ENCODE results near the gene SPTAN1. TPM values are rescaled to one million over a fixed set of nuclear protein-coding genes. Genes with fewer than 3 reads are reported as not detected.

Gene SPTAN1
- total RNA-seq, 1 donor = 140 TPM

- no peak for DNase-seq (ENCODE audit: low read depth in 2 of 3, low spot score in 2 of 3)
Observed at GRCh38 chr9:128629852-128630545, 77.6 kb downstream of the SPTAN1 start.

- DNase-seq (ENCODE audit: low read depth in 2 of 3, low spot score in 2 of 3) = no peak
Observed at GRCh38 chr9:128631636-128632035, 79.2 kb downstream of the SPTAN1 start.

- DNase-seq (ENCODE audit: low read depth in 2 of 3, low spot score in 2 of 3) = no peak
Observed at GRCh38 chr9:128632066-128632465, 79.7 kb downstream of the SPTAN1 start.

DNA sequence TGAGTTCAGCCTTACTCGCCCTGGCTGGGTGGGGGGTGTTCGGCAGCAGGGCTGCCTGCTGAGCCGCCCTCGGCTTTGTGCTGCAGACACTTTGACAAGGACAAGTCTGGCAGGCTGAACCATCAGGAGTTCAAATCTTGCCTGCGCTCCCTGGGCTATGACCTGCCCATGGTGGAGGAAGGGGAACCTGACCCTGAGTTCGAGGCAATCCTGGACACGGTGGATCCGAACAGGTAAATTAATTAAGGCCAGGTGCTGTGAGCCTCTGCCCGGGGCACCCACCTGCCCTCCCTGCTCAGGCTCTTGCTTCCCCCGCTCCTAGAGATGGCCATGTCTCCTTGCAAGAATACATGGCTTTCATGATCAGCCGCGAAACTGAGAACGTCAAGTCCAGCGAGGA is 80.1 kb downstream of the SPTAN1 start:
- no peak for DNase-seq (ENCODE audit: low read depth in 2 of 3, low spot score in 2 of 3)

GRCh38 chr9:128633057-128633456 is 80.7 kb downstream of the SPTAN1 start:
- no peak for DNase-seq (ENCODE audit: low read depth in 2 of 3, low spot score in 2 of 3)

DNA sequence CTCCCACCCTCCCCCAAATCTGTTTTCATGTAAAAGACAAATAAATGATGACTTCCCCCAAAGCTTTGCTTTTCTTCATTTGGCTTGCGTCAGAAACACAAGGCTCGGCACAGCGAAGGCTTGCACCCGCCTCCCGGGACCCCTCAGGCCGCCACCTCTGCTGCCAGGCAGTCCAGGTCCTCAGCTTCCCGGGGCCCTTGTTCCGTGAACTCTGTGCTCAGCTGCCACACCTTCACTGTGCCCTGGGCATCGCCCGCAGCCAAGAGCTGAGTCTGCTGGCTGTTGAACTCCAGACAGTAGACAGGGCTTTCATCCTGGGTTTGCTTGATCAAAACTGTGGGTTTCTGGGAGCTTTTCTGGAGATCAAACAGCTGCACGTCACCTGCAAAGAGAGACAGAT is 81.2 kb downstream of the SPTAN1 start:
- no peak for DNase-seq (ENCODE audit: low read depth in 2 of 3, low spot score in 2 of 3)

DNA sequence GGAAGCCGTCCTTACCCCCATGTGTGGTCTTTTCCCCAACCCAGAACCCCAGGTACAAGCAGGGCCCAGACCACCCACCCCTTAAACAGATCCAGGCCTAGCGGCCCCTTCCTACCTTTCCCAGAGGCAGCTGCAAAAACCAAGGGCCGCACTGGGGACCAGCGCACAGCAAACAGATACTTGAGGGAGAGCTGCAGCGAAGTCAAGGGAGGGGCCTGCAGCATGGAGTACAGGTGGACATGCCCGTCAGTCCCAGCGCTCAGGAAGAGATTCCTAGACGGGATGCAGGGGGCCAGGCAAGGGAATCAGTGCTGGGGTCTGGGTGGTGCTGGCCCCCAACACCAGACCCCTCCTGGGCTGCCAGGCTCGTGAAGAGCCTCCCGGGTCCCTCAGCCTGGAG is 81.7 kb downstream of the SPTAN1 start:
- no peak for DNase-seq (ENCODE audit: low read depth in 2 of 3, low spot score in 2 of 3)

DNA sequence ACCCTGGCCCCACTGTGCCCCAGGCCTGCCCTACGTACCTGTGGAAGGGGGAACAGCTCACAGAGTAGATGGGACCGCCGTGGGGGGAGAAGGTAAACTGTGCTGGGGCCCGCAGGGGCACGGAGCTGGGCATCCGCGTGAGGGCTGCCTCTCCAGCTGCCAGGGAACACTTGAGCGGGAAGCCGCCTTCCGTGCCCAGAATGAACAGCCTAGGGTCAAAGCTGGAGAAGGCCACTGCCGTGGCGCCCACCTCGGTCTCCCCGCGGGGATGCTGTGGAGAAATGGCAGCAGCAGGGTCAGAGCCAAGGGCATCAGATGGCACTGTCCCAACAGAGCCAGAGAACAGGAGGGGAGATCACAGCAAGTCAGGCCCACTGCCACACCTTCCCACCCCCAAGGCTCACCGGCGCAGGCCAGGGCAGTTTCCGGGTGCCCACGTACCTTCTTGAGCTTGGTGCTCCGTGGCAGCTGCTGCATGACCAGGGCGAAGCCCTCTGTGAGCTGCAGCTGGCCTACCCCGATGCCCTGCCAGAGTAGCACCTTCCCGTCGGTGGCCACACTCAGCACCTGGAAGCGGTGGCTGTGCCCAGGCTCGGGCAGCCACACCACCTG is 82.4 kb downstream of the SPTAN1 start:
- DNase-seq (ENCODE audit: low read depth in 2 of 3, low spot score in 2 of 3) = no peak

DNA sequence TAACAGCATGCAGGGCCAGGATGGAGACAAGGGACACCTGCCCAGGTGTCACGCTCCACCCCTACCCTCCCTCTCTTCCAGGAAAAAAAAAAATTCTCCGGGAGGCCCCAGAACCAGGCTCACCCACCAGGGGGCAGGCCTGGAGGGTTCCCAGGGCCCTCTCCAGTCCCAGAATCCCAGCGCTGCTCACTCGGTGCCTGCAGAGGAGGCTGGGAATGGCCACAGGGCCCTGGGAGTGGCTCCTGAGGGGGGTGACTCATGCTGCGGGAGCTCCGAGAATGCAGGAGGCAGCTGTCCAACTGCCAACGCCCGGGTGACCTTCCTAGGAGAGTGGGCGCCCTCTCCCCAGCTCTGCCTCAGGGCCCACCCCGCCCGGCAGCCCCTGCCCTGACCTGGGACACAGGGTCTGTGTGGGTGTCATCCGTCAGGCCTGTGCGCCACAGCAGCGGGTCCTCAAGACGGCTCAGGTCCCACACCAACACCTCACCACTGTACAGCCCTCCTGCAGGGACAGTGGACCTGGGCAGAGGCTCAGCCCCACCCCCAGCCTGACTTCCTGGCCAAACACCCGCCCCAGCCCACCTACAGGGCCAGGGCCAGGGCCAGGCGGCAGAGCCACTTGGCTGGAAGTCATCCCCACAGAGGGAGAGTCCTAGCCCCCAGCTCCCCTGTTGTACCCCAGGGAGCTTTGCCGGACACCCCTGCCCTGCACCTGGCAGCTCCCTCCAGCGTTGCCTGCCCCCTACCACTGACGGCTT is 83.1 kb downstream of the SPTAN1 start:
- no peak for DNase-seq (ENCODE audit: low read depth in 2 of 3, low spot score in 2 of 3)

DNA sequence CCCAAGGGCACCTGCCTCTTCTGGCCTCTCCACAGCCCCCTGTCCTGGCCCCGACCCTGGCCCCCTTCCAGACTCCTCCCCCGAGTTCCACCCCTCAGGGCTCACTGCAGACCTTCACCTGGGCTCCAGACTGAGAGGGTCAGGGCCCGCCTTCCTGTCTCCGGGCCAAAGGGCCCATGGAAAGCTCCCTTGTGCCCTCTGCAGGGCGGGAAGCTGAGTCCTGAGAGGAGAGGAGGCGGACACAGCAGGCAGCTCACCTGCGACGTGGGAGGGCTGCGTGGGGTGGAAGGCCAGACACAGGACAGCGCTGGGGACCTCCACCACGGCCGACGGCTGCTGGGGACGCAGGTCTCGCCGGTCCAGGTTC is 83.6 kb downstream of the SPTAN1 start:
- DNase-seq (ENCODE audit: low read depth in 2 of 3, low spot score in 2 of 3) = no peak

- no peak for DNase-seq (ENCODE audit: low read depth in 2 of 3, low spot score in 2 of 3)
Observed at GRCh38 chr9:128636556-128637530, 84.5 kb downstream of the SPTAN1 start.

- no peak for DNase-seq (ENCODE audit: low read depth in 2 of 3, low spot score in 2 of 3)
Observed at GRCh38 chr9:128637656-128638055, 85.3 kb downstream of the SPTAN1 start.

DNA sequence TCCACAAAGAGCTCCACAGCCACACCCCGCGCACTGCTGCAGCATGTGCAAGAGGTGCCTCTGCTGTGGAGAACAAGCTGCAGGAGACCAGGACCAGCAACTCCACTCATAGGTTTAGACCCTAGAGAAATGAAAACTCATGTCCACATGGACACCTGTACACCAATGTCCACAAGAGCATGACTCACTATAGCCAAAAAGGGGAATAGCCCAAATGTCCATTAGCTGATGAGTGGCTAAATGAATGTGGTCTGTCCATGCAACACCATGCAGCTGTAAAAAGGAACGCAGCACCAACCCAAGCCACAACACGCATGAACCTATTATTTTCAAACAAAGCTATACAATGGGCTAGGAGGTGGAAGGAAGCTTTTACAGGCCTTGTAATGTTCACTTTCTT is 86.2 kb downstream of the SPTAN1 start:
- no peak for DNase-seq (ENCODE audit: low read depth in 2 of 3, low spot score in 2 of 3)

- DNase-seq (ENCODE audit: low read depth in 2 of 3, low spot score in 2 of 3) = no peak
Observed at GRCh38 chr9:128640603-128641002, 88.2 kb downstream of the SPTAN1 start.

GRCh38 chr9:128642675-128643245 is 90.4 kb downstream of the SPTAN1 start:
- DNase-seq (ENCODE audit: low read depth in 2 of 3, low spot score in 2 of 3) = no peak

GRCh38 chr9:128643519-128644300 is 91.3 kb downstream of the SPTAN1 start:
- no peak for DNase-seq (ENCODE audit: low read depth in 2 of 3, low spot score in 2 of 3)

DNA sequence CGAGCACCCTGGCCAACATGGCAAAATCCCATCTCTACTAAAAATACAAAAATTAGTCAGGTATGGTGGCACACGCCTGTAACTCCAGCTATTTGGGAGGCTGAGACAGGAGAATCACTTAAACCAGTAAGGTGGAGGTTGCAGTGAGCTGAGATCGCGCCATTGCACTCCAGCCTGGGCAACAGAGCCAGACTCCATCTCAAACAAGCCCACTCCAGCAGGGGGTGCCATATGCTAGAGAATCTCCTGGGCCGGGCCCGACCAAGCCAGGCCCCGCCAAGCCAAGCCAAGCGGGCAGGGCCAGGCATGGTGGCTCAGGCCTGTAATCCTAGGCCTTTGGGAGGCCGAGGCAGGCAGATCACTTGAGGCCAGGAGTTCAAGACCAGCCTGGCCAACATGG is 95.8 kb downstream of the SPTAN1 start:
- peak in 2 of 3 donors; percentile 54 to 71 for DNase-seq (ENCODE audit: low read depth in 2 of 3, low spot score in 2 of 3)

DNA sequence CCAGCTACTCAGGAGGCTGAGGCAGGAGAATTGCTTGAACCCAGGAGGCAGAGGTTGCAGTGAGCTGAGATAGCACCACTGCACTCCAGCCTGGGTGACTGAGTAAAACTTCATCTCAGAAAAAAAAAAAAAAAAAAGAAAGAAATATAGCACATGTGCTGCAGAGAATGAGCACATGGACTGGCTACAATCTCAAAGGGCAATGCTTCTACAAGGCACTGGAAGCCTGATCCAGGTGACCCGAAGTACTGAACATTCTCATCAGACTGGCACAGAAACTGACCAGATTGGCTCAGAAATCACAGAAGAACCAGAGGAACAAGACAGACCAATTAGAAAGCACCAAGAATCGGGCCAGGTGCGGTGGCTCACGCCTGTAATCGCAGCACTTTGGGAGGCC is 99.4 kb downstream of the SPTAN1 start:
- DNase-seq (ENCODE audit: low read depth in 2 of 3, low spot score in 2 of 3) = no peak

GRCh38 chr9:128653908-128654307 is 101.5 kb downstream of the SPTAN1 start:
- DNase-seq (ENCODE audit: low read depth in 2 of 3, low spot score in 2 of 3) = no peak

GRCh38 chr9:128654481-128654880 is 102.1 kb downstream of the SPTAN1 start:
- DNase-seq (ENCODE audit: low read depth in 2 of 3, low spot score in 2 of 3) = no peak

Data from hematopoietic multipotent progenitor cell (in vitro differentiated cells).